HFF-Myc (cell line): ENCODE measurements around the gene PGAP3.
"Not testable (repeated sequence)": the region's sequence is repeated elsewhere in the genome, so short reads cannot be mapped to it uniquely, and the experiment has no call there.

Source experiments
- DNase-seq: peaks from one replicate; pipeline ENCODE4 v3.0.0-alpha.2; 2011; ENCODE audit warnings: low read depth; ENCODE audit errors: extremely low read depth
- H3K4me3 ChIP-seq: replicated peaks from 2 replicates; pipeline ENCODE4 v1.5.1; 2011; ENCODE audit warnings: low read depth, mild to moderate bottlenecking, control low read depth, low read length
- CTCF ChIP-seq: IDR thresholded peaks from 2 replicates; pipeline ENCODE4 v1.5.1; 2012; ENCODE audit warnings: mild to moderate bottlenecking, low read depth, low read length, control low read depth; ENCODE audit errors: missing control alignments

The PGAP3 gene

GRCh38 chr17:39715375-39716072, 27.7 kb upstream of the PGAP3 start:
- no peak overlapping the region for H3K4me3 ChIP-seq
- TF ChIP-seq CTCF, result no peak

DNA sequence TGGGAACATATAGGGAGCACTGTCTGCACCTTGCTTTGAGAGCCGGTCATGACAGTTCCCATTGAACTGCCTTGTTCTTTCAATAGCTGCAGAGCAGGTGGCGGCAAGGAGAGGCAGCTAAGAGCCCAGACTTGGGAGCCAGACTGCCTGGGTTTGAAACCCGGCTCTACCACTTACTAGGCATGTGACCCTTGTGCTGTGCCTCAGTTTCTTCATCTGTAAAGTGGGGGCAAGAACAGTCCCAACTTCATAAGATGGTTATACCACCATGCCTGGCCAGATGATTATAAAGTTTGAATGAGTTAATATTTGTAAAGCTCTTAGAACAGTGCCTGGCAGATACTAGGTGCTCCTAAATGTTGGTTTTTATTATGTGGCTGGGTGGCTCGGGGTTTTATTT, 26.4 kb upstream of the PGAP3 start:
- TF ChIP-seq CTCF, result no peak
- no peak for DNase-seq
- H3K4me3 ChIP-seq, result no peak overlapping the region

More at GRCh38 chr17:39715375-39716072, 27.7 kb upstream of the PGAP3 start:
- DNase-seq, result no peak

DNA sequence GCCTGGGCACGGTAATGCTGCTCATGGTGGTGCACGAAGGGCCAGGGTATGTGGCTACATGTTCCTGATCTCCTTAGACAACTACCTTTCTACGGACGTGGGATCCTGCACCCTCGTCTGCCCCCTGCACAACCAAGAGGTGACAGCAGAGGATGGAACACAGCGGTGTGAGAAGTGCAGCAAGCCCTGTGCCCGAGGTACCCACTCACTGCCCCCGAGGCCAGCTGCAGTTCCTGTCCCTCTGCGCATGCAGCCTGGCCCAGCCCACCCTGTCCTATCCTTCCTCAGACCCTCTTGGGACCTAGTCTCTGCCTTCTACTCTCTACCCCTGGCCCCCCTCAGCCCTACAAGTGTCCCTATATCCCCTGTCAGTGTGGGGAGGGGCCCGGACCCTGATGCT, 24.0 kb upstream of the PGAP3 start:
- no peak overlapping the region for H3K4me3 ChIP-seq
- DNase-seq, result no peak
- no peak for TF ChIP-seq CTCF

GRCh38 chr17:39711071-39711470, 23.2 kb upstream of the PGAP3 start:
- DNase-seq, result not testable (repeated sequence)

DNA sequence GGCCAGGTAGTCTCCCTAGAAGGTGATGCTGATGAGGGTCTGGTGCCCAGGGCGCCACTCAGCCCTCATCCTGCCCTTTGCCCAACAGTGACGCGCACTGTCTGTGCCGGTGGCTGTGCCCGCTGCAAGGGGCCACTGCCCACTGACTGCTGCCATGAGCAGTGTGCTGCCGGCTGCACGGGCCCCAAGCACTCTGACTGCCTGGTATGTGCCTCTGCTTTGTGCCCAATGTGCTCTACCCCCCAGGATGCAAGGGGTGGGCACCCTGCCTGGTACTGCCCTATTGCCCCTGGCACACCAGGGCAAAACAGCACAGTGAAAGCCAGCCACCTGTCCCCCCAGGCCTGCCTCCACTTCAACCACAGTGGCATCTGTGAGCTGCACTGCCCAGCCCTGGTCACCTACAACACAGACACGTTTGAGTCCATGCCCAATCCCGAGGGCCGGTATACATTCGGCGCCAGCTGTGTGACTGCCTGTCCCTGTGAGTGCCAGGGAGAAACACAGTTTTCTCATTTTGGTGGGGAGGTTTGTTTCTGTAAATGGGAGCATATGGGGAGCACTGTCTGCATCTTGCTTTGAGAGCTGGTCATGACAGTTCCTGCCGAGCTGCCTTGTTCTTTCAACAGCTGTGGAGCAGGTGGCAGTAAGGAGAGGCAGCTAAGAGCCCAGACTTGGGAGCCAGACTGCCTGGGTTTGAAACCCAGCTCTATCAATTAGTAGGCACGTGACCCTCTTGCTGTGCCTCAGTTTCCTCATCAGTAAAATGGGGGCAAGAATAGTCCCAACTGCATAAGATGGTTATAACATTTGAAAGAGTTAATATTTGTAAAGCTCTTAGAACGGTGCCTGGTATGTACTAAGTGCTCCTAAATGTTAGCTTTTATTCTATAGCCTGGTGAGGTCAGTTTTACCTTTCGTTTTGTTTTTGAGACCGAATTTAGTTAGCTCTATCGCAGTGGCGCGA, 22.4 kb upstream of the PGAP3 start:
- H3K4me3 ChIP-seq, result no peak overlapping the region
- no peak for DNase-seq
- TF ChIP-seq CTCF, result no peak

More at GRCh38 chr17:39711071-39711470, 23.2 kb upstream of the PGAP3 start:
- not testable (repeated sequence) for H3K4me3 ChIP-seq

DNA sequence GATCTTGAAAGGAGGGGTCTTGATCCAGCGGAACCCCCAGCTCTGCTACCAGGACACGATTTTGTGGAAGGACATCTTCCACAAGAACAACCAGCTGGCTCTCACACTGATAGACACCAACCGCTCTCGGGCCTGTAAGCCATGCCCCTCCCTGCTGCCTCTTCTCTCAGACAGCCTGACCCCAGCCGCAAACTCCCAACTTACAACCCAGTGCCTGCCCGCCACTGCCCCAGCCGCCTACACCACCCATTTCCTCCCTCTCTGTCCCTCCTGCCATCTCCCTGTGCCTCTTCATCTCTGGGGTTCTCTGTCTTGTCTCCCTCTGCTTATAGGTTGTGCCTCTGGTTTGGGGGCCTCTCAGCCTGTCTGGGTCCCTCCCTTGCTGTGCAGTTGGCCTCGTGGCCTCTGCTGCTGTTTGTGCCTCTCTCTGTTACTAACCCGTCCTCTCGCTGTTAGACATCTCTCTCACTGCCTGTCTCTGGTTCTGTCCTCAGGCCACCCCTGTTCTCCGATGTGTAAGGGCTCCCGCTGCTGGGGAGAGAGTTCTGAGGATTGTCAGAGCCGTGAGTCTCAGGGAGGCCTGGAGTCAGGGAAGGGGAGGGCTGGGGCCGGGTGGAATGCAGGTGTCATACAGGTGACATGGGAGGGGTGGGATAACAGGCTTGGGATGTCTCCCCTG, 21.6 kb upstream of the PGAP3 start:
- no peak for TF ChIP-seq CTCF
- no peak for DNase-seq
- no peak overlapping the region for H3K4me3 ChIP-seq

GRCh38 chr17:39706921-39707337, 19.1 kb upstream of the PGAP3 start:
- no peak for DNase-seq
- no peak overlapping the region for H3K4me3 ChIP-seq
- no peak for TF ChIP-seq CTCF
